Right lobe of liver (tissue), 4 donors: ENCODE data around the gene DMRT1.

Experiments
- POLR2A ChIP-seq: fragments of 450-650 bp; IDR thresholded peaks from one replicate; pipeline ENCODE4 v1.6.1; 2017; ENCODE audit warnings: antibody characterized with exemption, mild to moderate bottlenecking
- TF ChIP-seq, protein P1 (sequence below), 4 donors: fragments of 200-600 bp in 3 of 4; fragments of 450-650 bp in 1 of 4; IDR thresholded peaks; one replicate each; pipeline versions ENCODE4 v1.5.1 to v1.8.0; 2016 to 2022; ENCODE audit warnings: antibody characterized with exemption in 4 of 4, mild to moderate bottlenecking in 2 of 4
- donor health status: DM: no; HTN: no; CAD: no.
- donor health status: DM: no; HTN: no; CAD: no.
- donor health status: DM: no; HTN: yes; CAD: no.

- TF ChIP-seq, protein P1, sequence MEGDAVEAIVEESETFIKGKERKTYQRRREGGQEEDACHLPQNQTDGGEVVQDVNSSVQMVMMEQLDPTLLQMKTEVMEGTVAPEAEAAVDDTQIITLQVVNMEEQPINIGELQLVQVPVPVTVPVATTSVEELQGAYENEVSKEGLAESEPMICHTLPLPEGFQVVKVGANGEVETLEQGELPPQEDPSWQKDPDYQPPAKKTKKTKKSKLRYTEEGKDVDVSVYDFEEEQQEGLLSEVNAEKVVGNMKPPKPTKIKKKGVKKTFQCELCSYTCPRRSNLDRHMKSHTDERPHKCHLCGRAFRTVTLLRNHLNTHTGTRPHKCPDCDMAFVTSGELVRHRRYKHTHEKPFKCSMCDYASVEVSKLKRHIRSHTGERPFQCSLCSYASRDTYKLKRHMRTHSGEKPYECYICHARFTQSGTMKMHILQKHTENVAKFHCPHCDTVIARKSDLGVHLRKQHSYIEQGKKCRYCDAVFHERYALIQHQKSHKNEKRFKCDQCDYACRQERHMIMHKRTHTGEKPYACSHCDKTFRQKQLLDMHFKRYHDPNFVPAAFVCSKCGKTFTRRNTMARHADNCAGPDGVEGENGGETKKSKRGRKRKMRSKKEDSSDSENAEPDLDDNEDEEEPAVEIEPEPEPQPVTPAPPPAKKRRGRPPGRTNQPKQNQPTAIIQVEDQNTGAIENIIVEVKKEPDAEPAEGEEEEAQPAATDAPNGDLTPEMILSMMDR (IDR thresholded peaks at IDR 0.05): no peak
- no peak for TF ChIP-seq POLR2A
Observed at GRCh38 chr9:875119-875962, 33.8 kb downstream of the DMRT1 start.
